SH-SY5Y (cell line): ENCODE measurements around the gene TARBP1.

Experiments used
- GATA2 ChIP-seq: IDR thresholded peaks from 2 replicates; pipeline ENCODE4 v1.6.1; 2011; ENCODE audit warnings: mild to moderate bottlenecking, low read depth, low read length
- GATA3 ChIP-seq: IDR thresholded peaks from 2 replicates; pipeline ENCODE4 v1.6.1; 2011; ENCODE audit warnings: low read depth, mild to moderate bottlenecking, low read length, moderate library complexity

GRCh38 chr1:234408757-234409156 is 70.2 kb downstream of the TARBP1 start:
- TF ChIP-seq GATA2, result no peak
- no peak for TF ChIP-seq GATA3
